DOHH2 (cell line): ENCODE measurements around the gene ZNF512.
"Not testable (repeated sequence)": the region's sequence is repeated elsewhere in the genome, so short reads cannot be mapped to it uniquely, and the experiment has no call there.

Experiments
- EZH2phosphoT487 ChIP-seq: fragments of 200-600 bp; sonication (generic); IDR thresholded peaks from 2 replicates; pipeline ENCODE4 v1.6.1; 2017; ENCODE audit warnings: borderline replicate concordance, mild to moderate bottlenecking, antibody characterized with exemption, low read length, moderate library complexity, mixed read lengths
- TF ChIP-seq, protein P1 (sequence below): fragments of 200-600 bp; sonication (generic); IDR thresholded peaks from one replicate; pipeline ENCODE4 v1.5.1; 2014; ENCODE audit warnings: antibody characterized with exemption, mild to moderate bottlenecking, low read depth, low read length; ENCODE audit not compliant: poor library complexity, severe bottlenecking

- not testable (repeated sequence) for TF ChIP-seq EZH2phosphoT487
- TF ChIP-seq, protein P1, sequence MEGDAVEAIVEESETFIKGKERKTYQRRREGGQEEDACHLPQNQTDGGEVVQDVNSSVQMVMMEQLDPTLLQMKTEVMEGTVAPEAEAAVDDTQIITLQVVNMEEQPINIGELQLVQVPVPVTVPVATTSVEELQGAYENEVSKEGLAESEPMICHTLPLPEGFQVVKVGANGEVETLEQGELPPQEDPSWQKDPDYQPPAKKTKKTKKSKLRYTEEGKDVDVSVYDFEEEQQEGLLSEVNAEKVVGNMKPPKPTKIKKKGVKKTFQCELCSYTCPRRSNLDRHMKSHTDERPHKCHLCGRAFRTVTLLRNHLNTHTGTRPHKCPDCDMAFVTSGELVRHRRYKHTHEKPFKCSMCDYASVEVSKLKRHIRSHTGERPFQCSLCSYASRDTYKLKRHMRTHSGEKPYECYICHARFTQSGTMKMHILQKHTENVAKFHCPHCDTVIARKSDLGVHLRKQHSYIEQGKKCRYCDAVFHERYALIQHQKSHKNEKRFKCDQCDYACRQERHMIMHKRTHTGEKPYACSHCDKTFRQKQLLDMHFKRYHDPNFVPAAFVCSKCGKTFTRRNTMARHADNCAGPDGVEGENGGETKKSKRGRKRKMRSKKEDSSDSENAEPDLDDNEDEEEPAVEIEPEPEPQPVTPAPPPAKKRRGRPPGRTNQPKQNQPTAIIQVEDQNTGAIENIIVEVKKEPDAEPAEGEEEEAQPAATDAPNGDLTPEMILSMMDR: not testable (repeated sequence)
Measured at GRCh38 chr2:27594020-27594703, 11.3 kb downstream of the ZNF512 start.
